ENCODE data around the gene R3HDM2.

- TF ChIP-seq CTCF (IDR thresholded peaks at IDR 0.05) (no peak), EZH2 (IDR thresholded peaks at IDR 0.05; ENCODE audit: borderline replicate concordance, insufficient read depth, low read depth, low read length, poor library complexity, severe bottlenecking) (no peak)
Observed at GRCh38 chr12:57334219-57334618, 96.6 kb downstream of the R3HDM2 start.

Measured in B cell (primary cell).